ENCODE results near the gene TTLL6. TPM values are rescaled to one million over a fixed set of nuclear protein-coding genes. Genes with fewer than 3 reads are reported as not detected.
A peak's percentile ranks its signal among the peaks of the same experiment; 100 is the strongest.

The TTLL6 gene
- total and polyA plus RNA-seq, 2 donors from 2014 or later: 2.3 to 4.2 TPM

DNA sequence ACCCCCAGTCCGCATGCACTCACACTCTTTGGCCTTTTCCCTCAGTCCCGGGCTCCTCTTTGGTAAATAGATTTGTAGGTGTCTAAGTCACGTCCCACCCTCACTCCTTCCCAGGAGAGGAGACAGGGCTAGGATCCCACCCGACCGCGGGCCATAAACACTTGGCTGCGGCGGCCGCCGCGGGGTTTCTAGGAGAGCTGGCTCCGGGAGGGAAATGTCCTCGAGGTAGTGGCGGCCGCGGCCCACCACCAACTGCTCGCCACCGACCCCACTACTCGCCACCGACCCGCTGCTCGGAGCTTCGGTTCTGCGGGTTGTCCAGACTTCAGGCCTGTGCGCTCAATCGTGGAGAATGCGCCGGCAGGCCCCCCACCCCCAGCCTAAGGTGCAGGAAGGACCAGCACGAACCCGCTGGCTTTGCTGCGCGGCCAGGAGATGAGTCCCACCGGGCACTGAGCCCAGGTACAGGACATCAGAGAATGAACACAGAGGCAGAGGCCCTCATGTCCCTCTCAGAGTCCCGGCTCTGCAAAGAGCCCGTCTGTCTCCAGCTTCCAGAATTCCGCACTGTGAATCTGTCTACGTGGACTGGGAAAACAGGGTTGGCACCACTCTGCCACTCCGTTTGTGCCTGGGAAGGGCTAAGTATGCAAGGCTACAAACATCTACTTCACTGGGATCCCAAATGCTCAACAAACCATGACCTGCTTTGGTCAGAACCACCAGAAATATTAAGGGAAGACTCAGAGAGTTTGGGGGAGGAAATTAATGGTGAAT lies 91.6 kb downstream of the TTLL6 start:
- TF ChIP-seq, protein P1, sequence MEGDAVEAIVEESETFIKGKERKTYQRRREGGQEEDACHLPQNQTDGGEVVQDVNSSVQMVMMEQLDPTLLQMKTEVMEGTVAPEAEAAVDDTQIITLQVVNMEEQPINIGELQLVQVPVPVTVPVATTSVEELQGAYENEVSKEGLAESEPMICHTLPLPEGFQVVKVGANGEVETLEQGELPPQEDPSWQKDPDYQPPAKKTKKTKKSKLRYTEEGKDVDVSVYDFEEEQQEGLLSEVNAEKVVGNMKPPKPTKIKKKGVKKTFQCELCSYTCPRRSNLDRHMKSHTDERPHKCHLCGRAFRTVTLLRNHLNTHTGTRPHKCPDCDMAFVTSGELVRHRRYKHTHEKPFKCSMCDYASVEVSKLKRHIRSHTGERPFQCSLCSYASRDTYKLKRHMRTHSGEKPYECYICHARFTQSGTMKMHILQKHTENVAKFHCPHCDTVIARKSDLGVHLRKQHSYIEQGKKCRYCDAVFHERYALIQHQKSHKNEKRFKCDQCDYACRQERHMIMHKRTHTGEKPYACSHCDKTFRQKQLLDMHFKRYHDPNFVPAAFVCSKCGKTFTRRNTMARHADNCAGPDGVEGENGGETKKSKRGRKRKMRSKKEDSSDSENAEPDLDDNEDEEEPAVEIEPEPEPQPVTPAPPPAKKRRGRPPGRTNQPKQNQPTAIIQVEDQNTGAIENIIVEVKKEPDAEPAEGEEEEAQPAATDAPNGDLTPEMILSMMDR (IDR thresholded peaks at IDR 0.05; ENCODE audit: borderline replicate concordance, extremely low read depth, insufficient read depth): no peak
- no peaks in the 10 kb centered on the region for H3K36me3 ChIP-seq (ENCODE audit: control insufficient read depth in 2 of 3, insufficient read depth in 3 of 3, low read length in 3 of 3)
- DNase-seq (no peak), FAIRE-seq (no peak)
- H3K4me3 ChIP-seq (ENCODE audit: low read length in 3 of 3): no peak overlapping the region
- peaks cover 93% of the 10 kb centered on the region for H3K27me3 ChIP-seq (ENCODE audit: control insufficient read depth, insufficient read depth, low read length)
- H3K4me1 ChIP-seq (ENCODE audit: control insufficient read depth in 2 of 3, insufficient read depth in 2 of 3, low read depth in 1 of 3, low read length in 3 of 3): peaks cover 0 to 7% (median 0%) of the 10 kb centered on the region in 3 donors
- no peak overlapping the region for H3K27ac ChIP-seq (ENCODE audit: low read depth in 2 of 2, low read length in 2 of 2)
- intact Hi-C loops (cut with DNase I): loop anchor here (10.0 kb wide), 1 partner anchor 69 kb away; no protein-coding TSS in a partner anchor
- no peaks in the 10 kb centered on the region for H3K9me3 ChIP-seq (ENCODE audit: control insufficient read depth in 2 of 3, insufficient read depth in 1 of 3, low read length in 3 of 3)
- no peak overlapping the region for H3K9ac ChIP-seq (ENCODE audit: low read length in 3 of 3)

GRCh38 chr17:48725004-48725287 lies 92.1 kb downstream of the TTLL6 start:
- Histone ChIP-seq H3K9ac (ENCODE audit: low read length in 3 of 3) (no peak overlapping the region), H3K36me3 (ENCODE audit: control insufficient read depth in 2 of 3, insufficient read depth in 3 of 3, low read length in 3 of 3) (no peaks in the 10 kb centered on the region), H3K4me1 (ENCODE audit: control insufficient read depth in 2 of 3, insufficient read depth in 2 of 3, low read depth in 1 of 3, low read length in 3 of 3) (peaks cover 0 to 7% (median 0%) of the 10 kb centered on the region in 3 donors), H3K27ac (ENCODE audit: low read depth in 2 of 2, low read length in 2 of 2) (no peak overlapping the region), H3K27me3 (ENCODE audit: control insufficient read depth, insufficient read depth, low read length) (peaks cover 92% of the 10 kb centered on the region), H3K4me3 (ENCODE audit: low read length in 3 of 3) (peak overlapping the region in 1 of 3 donors; percentile 20), H3K9me3 (ENCODE audit: control insufficient read depth in 2 of 3, insufficient read depth in 1 of 3, low read length in 3 of 3) (no peaks in the 10 kb centered on the region)
- TF ChIP-seq, protein P1 (IDR thresholded peaks at IDR 0.05; ENCODE audit: borderline replicate concordance, extremely low read depth, insufficient read depth): no peak
- FAIRE-seq (no peak), DNase-seq (no peak)
- intact Hi-C loops (cut with DNase I): loop anchor here (10.0 kb wide), 1 partner anchor 70 kb away; no protein-coding TSS in a partner anchor

GRCh38 chr17:48724251-48725003 lies 92.6 kb downstream of the TTLL6 start:
- no peaks in the 10 kb centered on the region for H3K9me3 ChIP-seq (ENCODE audit: control insufficient read depth in 2 of 3, insufficient read depth in 1 of 3, low read length in 3 of 3)
- no peaks in the 10 kb centered on the region for H3K36me3 ChIP-seq (ENCODE audit: control insufficient read depth in 2 of 3, insufficient read depth in 3 of 3, low read length in 3 of 3)
- intact Hi-C loops (cut with DNase I): loop anchor here (10.0 kb wide), 1 partner anchor 70 kb away; no protein-coding TSS in a partner anchor
- DNase-seq (peak; percentile 88 to 94 (median 92)), FAIRE-seq (no peak)
- peaks cover 0 to 7% (median 0%) of the 10 kb centered on the region in 3 donors for H3K4me1 ChIP-seq (ENCODE audit: control insufficient read depth in 2 of 3, insufficient read depth in 2 of 3, low read depth in 1 of 3, low read length in 3 of 3)
- peak overlapping the region in 1 of 3 donors; percentile 20 for H3K4me3 ChIP-seq (ENCODE audit: low read length in 3 of 3)
- H3K27ac ChIP-seq (ENCODE audit: low read depth in 2 of 2, low read length in 2 of 2): no peak overlapping the region
- H3K9ac ChIP-seq (ENCODE audit: low read length in 3 of 3): no peak overlapping the region
- TF ChIP-seq, protein P1 (IDR thresholded peaks at IDR 0.05; ENCODE audit: borderline replicate concordance, extremely low read depth, insufficient read depth): peak; percentile 73
- H3K27me3 ChIP-seq (ENCODE audit: control insufficient read depth, insufficient read depth, low read length): peaks cover 92% of the 10 kb centered on the region
